ENCODE data around the gene GPC5.

Gene GPC5

DNA sequence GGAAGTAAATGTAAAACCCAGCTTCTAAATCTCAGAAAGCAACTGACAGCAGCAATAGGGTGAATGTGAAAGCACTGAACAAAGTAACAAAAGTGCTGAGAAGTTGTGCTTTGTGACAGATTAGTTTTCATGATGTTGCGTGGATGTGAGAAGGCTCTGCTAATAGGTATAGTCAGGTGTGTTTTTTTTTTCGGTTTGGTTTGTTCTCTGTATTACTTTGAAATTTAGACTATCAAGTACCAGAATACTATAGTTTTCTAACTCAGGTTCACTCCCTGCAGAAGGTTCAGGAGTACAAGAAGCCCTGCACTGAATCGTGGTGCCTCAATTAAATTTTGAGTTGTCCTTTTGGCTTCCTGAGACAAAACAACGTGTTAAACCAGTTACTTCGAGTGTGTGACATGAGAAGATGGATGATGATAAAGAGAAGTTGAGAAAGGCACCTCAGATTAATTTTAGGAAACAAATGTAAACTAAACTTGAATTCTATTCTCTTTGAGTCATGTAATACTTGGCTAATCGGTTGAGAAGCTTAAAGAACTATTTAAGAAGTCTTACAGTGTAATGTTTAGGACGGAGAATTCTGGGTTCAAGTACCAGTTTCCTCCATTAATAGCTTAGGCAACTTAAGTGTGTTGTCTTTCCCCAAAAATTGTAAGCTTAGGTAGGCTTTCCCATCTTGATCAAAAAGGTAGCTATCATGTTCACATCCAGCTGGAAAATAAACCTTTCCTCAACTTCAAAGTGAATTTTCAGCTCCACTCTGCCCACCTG is 40.6 kb upstream of the GPC5 start:
- Histone ChIP-seq H3K36me3 (ENCODE audit: control insufficient read depth, insufficient read depth, low read length) (no peaks in the 10 kb centered on the region), H3K4me3 (ENCODE audit: low read length) (no peak overlapping the region), H3K9ac (ENCODE audit: low read length) (no peak overlapping the region), H3K27me3 (ENCODE audit: control insufficient read depth, insufficient read depth, low read length) (no peaks in the 10 kb centered on the region), H3K9me3 (ENCODE audit: control insufficient read depth, low read length) (no peaks in the 10 kb centered on the region), H3K4me1 (ENCODE audit: control insufficient read depth, insufficient read depth, low read length) (no peaks in the 10 kb centered on the region)

DNA sequence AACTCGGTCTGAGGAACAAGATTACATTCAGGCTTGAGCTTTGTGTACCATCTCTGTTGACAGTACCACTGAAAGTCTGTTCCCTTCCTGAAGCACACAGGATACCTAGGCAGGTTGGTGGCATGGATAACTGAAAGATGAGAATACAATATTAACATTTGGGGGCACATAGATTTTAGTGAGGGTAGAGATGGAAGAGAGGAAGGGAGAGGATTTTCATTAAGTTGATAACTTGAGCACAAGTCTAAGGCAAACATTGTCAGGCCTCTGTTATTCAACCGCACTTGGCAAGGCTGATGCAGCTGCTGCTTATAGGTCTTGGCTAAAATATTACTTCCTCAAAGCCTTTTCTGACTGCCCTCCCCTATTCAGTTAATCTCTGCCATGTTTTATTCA is 40.0 kb upstream of the GPC5 start:
- no peaks in the 10 kb centered on the region for H3K4me1 ChIP-seq (ENCODE audit: control insufficient read depth, insufficient read depth, low read length)

DNA sequence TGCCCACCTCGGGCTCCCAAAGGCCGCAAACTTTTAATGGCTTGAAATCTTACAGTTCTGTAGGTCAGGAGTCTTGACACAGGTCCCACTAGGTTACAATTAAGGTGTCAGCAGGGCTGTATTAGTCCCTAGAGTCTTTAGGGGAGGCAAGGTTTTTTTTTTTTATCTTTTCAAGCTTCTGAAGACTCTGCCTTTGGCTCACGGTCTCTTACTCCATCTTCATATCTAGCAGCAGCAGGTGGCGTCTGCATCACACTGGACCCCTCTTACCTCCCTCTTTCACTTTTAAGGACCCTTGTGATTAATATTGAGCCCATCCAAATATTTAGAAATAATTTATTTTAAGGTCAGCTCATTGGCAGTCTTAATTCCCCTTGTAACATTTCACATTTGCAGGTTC is 39.3 kb upstream of the GPC5 start:
- H3K9ac ChIP-seq (ENCODE audit: low read length), result no peak overlapping the region
- H3K27me3 ChIP-seq (ENCODE audit: control insufficient read depth, insufficient read depth, low read length), result no peaks in the 10 kb centered on the region
- H3K36me3 ChIP-seq (ENCODE audit: control insufficient read depth, insufficient read depth, low read length), result no peaks in the 10 kb centered on the region
- no peaks in the 10 kb centered on the region for H3K9me3 ChIP-seq (ENCODE audit: control insufficient read depth, low read length)
- no peaks in the 10 kb centered on the region for H3K4me1 ChIP-seq (ENCODE audit: control insufficient read depth, insufficient read depth, low read length)
- H3K4me3 ChIP-seq (ENCODE audit: low read length), result no peak overlapping the region

More for the DNA sequence above, 40.0 kb upstream of the GPC5 start:
- Histone ChIP-seq H3K36me3 (ENCODE audit: control insufficient read depth, insufficient read depth, low read length) (no peaks in the 10 kb centered on the region), H3K9me3 (ENCODE audit: control insufficient read depth, low read length) (no peaks in the 10 kb centered on the region), H3K9ac (ENCODE audit: low read length) (no peak overlapping the region), H3K4me3 (ENCODE audit: low read length) (no peak overlapping the region), H3K27me3 (ENCODE audit: control insufficient read depth, insufficient read depth, low read length) (no peaks in the 10 kb centered on the region)

DNA sequence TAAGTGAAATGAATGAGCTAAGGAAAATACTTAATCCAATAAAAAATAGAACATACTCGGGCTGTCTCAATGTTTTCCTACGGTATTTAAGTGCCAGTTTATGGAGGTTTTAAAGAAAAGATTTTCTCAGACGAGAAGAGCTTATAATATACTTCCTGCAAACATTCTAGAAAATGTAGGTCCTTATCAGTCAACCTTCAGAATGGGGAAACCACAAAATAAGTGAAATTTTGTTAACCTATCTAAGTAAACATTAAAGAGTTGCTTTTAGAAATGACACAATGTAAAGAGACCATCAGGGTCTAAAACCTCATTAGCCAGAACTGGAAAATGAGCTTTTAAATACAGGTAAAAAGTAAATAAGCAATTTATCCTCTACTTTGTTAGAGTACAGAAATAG is 38.8 kb upstream of the GPC5 start:
- Histone ChIP-seq H3K27me3 (ENCODE audit: control insufficient read depth, insufficient read depth, low read length) (no peaks in the 10 kb centered on the region), H3K4me1 (ENCODE audit: control insufficient read depth, insufficient read depth, low read length) (no peaks in the 10 kb centered on the region), H3K9me3 (ENCODE audit: control insufficient read depth, low read length) (no peaks in the 10 kb centered on the region), H3K36me3 (ENCODE audit: control insufficient read depth, insufficient read depth, low read length) (no peaks in the 10 kb centered on the region), H3K9ac (ENCODE audit: low read length) (no peak overlapping the region), H3K4me3 (ENCODE audit: low read length) (no peak overlapping the region)

DNA sequence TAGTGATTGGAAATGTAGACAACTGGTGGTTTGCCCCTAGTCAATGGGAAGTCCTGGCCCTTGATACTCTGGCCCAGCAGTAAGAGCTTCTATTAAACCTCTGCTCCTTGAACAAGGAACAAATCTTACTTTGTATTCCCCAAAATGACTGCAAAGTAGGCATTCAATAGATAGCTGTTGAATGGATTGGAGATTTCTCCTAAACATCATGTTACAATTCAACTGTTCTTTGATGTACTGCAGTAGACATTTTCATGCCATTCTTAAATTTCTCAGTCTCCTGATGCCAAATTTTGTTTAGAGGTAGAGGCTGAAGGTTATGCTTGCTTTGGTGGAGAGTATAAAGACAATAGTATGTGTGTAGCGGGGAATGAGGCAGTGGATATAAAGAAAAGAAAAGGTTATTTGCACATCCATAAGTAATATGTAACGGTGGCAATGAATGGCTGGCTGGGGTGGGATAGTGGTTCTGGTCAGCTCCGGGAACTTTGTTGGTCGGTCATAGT is 38.1 kb upstream of the GPC5 start:
- H3K4me1 ChIP-seq (ENCODE audit: control insufficient read depth, insufficient read depth, low read length), result no peaks in the 10 kb centered on the region
- no peaks in the 10 kb centered on the region for H3K36me3 ChIP-seq (ENCODE audit: control insufficient read depth, insufficient read depth, low read length)
- no peaks in the 10 kb centered on the region for H3K27me3 ChIP-seq (ENCODE audit: control insufficient read depth, insufficient read depth, low read length)
- no peak overlapping the region for H3K4me3 ChIP-seq (ENCODE audit: low read length)
- H3K9me3 ChIP-seq (ENCODE audit: control insufficient read depth, low read length), result no peaks in the 10 kb centered on the region
- H3K9ac ChIP-seq (ENCODE audit: low read length), result no peak overlapping the region

DNA sequence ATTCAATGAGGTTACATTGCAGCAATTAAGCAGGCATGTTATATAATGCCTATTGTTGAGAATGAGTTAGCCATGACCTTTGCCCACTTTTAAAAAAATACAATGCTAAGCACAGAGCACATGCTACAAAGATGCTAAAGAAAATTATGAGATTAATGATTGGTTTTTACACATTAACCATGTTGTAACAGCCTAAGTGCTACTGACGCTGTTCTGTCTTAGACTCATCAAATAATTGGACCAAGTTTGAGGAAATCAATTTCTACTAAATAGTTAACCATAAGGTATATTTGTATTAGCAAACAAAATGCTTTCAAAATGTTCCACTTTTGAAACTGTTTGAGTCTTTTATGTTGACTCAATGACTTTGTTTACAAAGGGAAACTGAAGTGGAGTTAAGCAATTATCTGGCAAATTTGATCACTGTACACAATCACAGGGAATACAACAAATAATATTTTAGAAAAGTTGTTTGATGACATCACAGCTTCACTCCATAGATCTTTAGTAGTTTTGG is 36.6 kb upstream of the GPC5 start:
- no peaks in the 10 kb centered on the region for H3K27me3 ChIP-seq (ENCODE audit: control insufficient read depth, insufficient read depth, low read length)
- H3K9ac ChIP-seq (ENCODE audit: low read length), result no peak overlapping the region
- no peaks in the 10 kb centered on the region for H3K4me1 ChIP-seq (ENCODE audit: control insufficient read depth, insufficient read depth, low read length)
- no peaks in the 10 kb centered on the region for H3K9me3 ChIP-seq (ENCODE audit: control insufficient read depth, low read length)
- H3K36me3 ChIP-seq (ENCODE audit: control insufficient read depth, insufficient read depth, low read length), result no peaks in the 10 kb centered on the region
- no peak overlapping the region for H3K4me3 ChIP-seq (ENCODE audit: low read length)

DNA sequence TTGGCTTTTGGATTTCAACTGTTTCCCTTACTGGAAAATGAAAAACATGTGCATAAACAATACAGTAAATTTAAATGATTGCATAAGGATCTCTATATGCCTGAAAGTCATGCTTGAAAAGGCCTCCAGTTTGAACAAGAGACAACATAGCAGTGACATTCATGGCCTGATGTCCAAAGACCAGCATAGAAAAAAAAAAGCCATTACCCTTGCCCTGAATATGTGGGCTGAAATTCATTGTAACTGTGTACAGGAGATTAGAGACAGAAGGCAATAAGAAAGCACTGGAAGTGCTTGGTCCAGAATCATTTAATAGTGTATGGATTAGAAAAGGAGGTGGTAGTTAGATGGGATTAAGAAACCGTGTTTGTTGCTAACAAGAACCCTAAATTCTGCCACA is 35.5 kb upstream of the GPC5 start:
- H3K9me3 ChIP-seq (ENCODE audit: control insufficient read depth, low read length), result no peaks in the 10 kb centered on the region
- H3K36me3 ChIP-seq (ENCODE audit: control insufficient read depth, insufficient read depth, low read length), result no peaks in the 10 kb centered on the region
- no peaks in the 10 kb centered on the region for H3K4me1 ChIP-seq (ENCODE audit: control insufficient read depth, insufficient read depth, low read length)
- H3K9ac ChIP-seq (ENCODE audit: low read length), result no peak overlapping the region
- no peaks in the 10 kb centered on the region for H3K27me3 ChIP-seq (ENCODE audit: control insufficient read depth, insufficient read depth, low read length)
- no peak overlapping the region for H3K4me3 ChIP-seq (ENCODE audit: low read length)

DNA sequence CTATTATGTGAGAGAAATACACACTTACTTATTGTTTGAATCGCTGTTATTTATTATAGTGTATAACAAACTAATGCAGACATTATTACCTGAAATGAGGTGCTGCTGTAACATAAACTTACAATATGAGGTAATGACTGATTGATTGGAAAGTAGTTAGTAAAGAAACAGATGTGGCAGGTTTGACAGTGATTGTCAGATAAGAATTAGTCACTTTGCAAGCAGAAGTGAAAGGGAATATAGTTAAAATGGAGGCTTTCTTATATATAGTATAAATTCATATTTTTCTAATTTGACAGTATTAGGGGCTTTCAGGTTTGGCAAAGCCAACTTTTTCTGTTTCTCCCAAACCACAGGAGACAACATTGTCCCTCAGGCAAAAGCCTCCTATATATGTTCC is 30.3 kb upstream of the GPC5 start:
- Histone ChIP-seq H3K9me3 (ENCODE audit: control insufficient read depth, low read length) (no peaks in the 10 kb centered on the region), H3K4me3 (ENCODE audit: low read length) (no peak overlapping the region), H3K36me3 (ENCODE audit: control insufficient read depth, insufficient read depth, low read length) (no peaks in the 10 kb centered on the region), H3K4me1 (ENCODE audit: control insufficient read depth, insufficient read depth, low read length) (no peaks in the 10 kb centered on the region), H3K9ac (ENCODE audit: low read length) (no peak overlapping the region), H3K27me3 (ENCODE audit: control insufficient read depth, insufficient read depth, low read length) (no peaks in the 10 kb centered on the region)

DNA sequence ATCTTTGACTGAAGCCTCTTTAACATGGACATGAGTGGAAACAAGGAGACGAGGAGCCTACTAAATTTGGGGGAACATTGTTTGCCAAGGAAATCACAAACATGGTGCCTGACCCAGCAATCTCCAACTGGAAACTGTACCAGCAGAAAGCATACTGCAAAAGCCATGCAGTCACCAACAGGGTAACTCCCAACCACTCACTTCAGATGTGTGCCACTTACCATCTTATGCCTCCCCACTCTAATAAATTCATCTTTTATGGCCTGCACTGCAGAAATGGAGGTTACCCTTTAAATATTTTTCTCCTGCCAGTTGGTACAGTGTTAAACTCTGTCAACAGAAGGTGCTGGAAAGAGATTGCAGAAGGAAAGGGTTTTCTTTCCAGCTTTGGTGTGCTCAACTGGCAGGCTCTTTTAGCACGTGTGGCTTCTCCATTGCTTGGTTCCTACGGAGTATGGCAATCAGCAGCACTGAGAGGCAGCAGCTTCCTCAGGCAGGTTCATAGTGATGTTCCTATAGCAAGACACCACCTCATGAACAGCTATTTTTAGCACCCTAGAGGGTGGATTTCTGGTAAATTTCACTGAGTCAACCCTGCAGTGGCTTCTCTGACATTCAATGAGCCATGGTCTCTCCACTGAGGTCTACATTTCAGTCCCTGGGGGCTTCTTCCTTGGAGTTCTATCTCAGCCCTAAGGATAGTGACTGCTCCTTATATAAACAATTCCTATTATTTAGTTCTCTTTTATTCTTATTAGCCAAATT is 29.6 kb upstream of the GPC5 start:
- no peaks in the 10 kb centered on the region for H3K27me3 ChIP-seq (ENCODE audit: control insufficient read depth, insufficient read depth, low read length)
- no peaks in the 10 kb centered on the region for H3K36me3 ChIP-seq (ENCODE audit: control insufficient read depth, insufficient read depth, low read length)
- no peak overlapping the region for H3K4me3 ChIP-seq (ENCODE audit: low read length)
- no peaks in the 10 kb centered on the region for H3K4me1 ChIP-seq (ENCODE audit: control insufficient read depth, insufficient read depth, low read length)
- H3K9me3 ChIP-seq (ENCODE audit: control insufficient read depth, low read length), result no peaks in the 10 kb centered on the region
- H3K9ac ChIP-seq (ENCODE audit: low read length), result no peak overlapping the region

DNA sequence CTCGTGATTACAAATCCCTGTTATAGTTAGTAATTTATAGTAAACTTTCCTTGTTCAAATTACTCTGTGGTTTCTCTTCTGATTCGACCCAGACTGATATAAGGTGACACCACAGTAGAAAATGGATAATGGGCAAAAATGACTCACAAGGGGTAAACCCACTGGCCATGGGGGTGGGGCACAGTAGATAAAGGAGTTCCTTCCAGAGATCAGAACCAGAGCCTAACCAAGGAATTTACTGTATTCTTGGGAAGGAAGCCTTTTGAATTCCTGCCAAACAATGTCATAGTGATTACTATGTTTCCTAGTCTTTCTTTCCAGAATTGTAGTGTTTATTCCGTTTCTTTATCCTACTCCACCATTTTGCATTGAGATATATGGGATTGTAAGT is 29.0 kb upstream of the GPC5 start:
- H3K4me1 ChIP-seq (ENCODE audit: control insufficient read depth, insufficient read depth, low read length), result no peaks in the 10 kb centered on the region
- no peaks in the 10 kb centered on the region for H3K27me3 ChIP-seq (ENCODE audit: control insufficient read depth, insufficient read depth, low read length)
- no peak overlapping the region for H3K9ac ChIP-seq (ENCODE audit: low read length)
- no peak overlapping the region for H3K4me3 ChIP-seq (ENCODE audit: low read length)
- H3K9me3 ChIP-seq (ENCODE audit: control insufficient read depth, low read length), result no peaks in the 10 kb centered on the region
- no peaks in the 10 kb centered on the region for H3K36me3 ChIP-seq (ENCODE audit: control insufficient read depth, insufficient read depth, low read length)

DNA sequence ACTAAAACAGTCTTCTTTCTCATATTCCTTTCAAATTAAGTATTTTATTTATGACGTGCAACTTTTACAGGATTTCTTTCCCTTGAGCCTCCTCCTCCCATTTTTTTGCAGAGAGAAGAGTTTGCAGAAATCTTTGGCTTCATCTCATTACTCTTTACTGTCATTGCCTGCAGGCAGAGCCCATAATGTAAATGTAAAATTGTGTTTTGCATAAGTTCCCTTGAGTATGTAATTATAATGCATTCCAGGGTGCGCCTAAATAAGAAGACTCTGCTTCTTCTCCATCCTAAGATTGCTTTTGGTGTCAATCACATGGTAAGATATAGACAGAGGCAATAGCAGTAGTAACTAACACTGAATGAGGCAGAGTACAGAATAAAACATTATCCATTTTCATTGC is 27.9 kb upstream of the GPC5 start:
- H3K4me1 ChIP-seq (ENCODE audit: control insufficient read depth, insufficient read depth, low read length), result no peaks in the 10 kb centered on the region
- H3K9ac ChIP-seq (ENCODE audit: low read length), result no peak overlapping the region
- H3K4me3 ChIP-seq (ENCODE audit: low read length), result no peak overlapping the region
- H3K27me3 ChIP-seq (ENCODE audit: control insufficient read depth, insufficient read depth, low read length), result no peaks in the 10 kb centered on the region
- no peaks in the 10 kb centered on the region for H3K9me3 ChIP-seq (ENCODE audit: control insufficient read depth, low read length)
- no peaks in the 10 kb centered on the region for H3K36me3 ChIP-seq (ENCODE audit: control insufficient read depth, insufficient read depth, low read length)

DNA sequence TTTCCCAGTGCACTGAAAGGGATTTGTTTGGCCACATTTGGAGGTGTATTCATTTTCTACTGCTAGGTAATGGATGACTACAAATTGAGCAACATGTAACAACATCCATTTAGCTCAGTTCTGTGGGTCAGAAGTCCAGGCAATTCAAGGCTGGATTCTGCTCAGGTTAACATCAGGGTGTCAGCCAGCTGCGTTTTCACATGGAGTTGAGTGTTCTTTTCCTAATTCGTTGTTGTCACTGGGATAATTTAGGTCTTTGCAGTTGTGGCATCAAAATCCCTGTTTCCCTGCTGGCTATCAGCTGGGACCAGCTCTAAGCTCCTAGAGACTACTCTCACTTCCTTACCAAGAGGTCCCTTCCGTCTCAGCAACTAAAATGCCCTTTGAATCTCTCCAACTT is 25.5 kb upstream of the GPC5 start:
- Histone ChIP-seq H3K4me1 (ENCODE audit: control insufficient read depth, insufficient read depth, low read length) (no peaks in the 10 kb centered on the region), H3K9ac (ENCODE audit: low read length) (no peak overlapping the region), H3K9me3 (ENCODE audit: control insufficient read depth, low read length) (no peaks in the 10 kb centered on the region), H3K36me3 (ENCODE audit: control insufficient read depth, insufficient read depth, low read length) (no peaks in the 10 kb centered on the region), H3K4me3 (ENCODE audit: low read length) (no peak overlapping the region), H3K27me3 (ENCODE audit: control insufficient read depth, insufficient read depth, low read length) (no peaks in the 10 kb centered on the region)
